GOT3 (cell line): ENCODE results near the gene ACAA1.
"Not testable (repeated sequence)": the region's sequence is repeated elsewhere in the genome, so short reads cannot be mapped to it uniquely, and the experiment has no call there.

Source experiments
- DNase-seq: peaks from one replicate; lab custom pipeline; 2025; ENCODE audit warnings: mixed read lengths; lab: John Stamatoyannopoulos, UW

ACAA1 gene

DNA sequence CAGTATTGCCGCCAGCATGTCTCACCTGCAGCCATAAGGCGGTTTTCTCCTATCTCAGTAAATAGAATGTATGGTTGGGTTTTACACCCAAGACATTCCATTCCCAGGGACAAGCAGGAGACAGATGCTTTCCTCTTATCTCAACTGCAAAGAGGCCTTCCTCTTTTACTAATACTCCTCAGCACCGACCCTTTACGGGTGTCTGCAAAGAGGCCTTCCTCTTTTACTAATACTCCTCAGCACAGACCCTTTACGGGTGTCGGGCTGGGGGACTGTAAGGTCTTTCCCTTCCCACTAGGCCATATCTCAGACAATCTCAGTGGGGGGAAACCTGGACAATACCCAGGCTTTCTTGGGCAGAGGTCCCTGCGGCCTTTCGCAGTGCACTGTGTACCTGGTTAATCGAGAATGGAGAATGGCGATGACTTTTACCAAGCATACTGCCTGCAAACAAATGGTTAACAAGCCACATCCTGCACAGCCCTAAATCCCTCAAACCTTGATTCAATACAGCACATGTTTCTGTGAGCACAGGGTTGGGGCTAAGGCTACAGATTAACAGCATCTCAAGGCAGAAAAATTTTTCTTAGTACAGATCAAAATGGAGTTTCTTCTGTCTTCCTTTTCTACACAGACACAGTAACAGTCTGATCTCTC lies 1.2 kb downstream of the ACAA1 start:
- not testable (repeated sequence) for DNase-seq

- DNase-seq, result not testable (repeated sequence)
Observed at GRCh38 chr3:38134517-38135143, 2.3 kb downstream of the ACAA1 start.

- no peak for DNase-seq
Observed at GRCh38 chr3:38133557-38134405, 3.1 kb downstream of the ACAA1 start.

GRCh38 chr3:38133209-38133556 lies 3.7 kb downstream of the ACAA1 start:
- no peak for DNase-seq

DNA sequence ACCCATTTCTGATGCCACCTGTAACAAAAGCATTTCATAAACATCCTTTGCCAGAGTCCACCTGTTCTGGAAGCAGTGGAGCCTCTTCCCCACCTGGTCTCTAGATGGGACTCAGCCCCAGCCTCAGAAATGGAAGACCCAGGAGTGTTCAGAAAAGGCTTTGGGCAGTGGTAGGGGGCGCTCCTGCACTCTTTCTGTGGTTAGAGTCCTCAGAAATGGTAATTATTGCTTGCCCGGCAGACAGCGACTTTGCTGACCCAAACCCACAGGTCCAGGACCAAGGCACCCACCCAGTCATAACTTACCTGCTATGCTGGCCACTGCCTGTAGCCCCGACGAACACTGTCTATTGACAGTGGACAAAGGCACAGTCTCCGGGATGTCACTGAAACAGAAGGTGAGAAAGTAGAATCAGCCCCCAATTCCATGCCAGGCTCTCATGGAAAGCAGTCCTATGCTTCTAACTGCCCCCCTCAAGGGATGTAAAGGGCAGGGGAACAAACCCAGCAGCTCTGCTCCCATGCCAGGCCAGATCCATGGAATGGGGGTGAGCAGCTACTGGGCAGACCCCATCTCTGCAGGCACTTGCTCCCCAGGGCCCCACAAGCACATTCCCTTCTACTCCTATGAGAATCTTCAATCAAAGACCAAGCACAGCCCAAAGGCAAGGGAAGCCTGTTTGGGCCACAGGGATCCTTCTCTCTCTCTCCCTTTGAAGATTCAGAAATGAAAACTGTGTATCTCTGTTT lies 5.1 kb downstream of the ACAA1 start:
- DNase-seq, result no peak

DNA sequence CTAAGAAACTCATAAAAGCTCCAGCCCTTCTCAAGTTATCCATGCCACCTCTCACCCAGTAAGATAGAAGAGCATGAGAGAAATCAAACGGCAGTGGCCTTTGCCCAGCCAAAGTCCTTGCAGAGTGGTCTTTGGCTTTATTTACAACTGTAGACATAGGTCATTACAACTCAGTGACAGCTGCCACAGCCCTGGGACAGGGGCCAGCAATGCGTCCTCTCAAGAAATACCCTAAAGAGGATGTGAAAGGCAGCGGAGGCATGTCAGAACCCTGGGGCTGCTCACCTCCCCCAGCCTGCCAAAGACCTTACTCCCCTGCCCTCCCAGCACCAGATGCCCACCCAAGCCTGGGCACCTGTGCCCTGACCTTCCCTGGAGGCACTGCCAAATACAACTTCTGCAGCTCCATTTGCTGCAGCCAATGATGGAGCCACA lies 6.3 kb downstream of the ACAA1 start:
- no peak for DNase-seq

- DNase-seq, result no peak
Observed at GRCh38 chr3:38129058-38129457, 7.9 kb downstream of the ACAA1 start.

- DNase-seq, result no peak
Observed at GRCh38 chr3:38128303-38128655, 8.6 kb downstream of the ACAA1 start.

GRCh38 chr3:38127611-38128302 lies 9.2 kb downstream of the ACAA1 start:
- DNase-seq, result no peak

DNA sequence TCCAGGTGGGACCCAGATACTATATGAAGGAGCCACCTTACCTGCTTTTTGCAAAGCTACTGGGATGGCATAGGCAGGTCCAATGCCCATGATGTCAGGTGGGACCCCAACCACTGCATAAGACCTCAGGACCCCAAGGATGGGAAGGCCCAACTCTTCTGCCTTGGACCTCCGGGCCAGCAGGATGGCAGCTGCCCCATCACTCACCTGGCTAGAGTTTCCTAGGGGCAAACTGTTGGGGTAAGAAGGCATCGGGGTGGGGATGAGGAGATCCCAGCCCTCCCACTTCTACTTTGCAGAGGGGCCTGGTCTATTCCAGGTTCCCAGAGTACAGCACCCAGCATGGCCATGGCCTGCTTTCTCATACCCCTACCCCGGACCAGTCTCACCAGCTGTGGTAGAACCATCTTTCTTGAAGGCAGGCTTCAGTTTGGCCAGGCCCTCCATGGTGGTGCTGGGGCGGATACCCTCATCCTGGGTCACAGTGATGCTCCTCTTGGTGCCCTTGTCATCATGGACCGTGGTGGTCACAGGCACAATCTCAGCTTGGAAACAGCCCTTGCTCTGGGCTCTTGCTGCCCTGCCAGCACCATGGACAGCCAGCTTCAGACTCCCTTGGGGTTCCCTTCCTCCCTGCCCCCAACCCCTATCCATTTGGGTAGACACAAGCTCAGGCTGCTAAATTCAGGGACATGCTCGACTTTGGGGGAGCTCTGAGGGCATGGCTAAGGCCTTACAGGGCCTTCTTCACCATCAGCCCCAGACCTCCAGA lies 10.6 kb downstream of the ACAA1 start:
- no peak for DNase-seq

DNA sequence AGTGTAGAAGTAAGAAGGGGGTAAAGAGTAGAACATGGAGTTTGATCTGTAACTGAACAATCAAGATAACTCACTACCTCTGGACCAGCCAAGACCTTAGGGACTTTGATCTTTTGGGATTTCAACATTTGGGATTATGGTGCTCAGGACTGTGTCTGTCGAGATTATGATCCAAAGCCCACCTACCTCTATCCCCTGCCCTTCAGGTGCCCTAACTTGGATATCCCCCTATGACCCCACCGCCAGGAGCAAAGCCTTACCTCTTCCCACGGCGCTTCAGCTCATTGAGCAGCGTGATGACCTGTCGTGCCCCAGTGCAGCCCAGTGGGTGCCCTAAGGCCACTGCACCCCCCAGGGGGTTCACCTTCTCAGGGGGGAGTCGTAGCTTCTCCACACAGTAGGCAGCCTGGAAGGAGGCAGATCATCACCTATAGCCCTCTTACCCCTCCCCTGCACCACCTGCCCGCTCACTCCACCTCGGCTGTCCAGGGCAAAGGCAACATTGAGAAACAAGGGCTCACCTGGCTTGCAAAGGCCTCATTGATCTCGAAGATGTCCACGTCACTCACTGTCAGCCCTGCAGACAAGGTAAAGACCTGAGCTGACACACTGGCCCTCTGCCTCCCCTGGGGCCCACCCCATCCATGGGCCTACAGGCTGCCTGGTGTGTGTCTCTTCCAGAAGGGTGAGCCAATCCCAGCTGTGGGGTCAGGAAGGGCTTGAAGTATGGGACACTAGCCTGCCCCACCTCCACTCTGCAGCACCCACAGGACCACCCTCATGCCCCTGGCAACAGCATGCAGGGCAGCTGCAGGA lies 11.4 kb downstream of the ACAA1 start:
- DNase-seq, result no peak

DNA sequence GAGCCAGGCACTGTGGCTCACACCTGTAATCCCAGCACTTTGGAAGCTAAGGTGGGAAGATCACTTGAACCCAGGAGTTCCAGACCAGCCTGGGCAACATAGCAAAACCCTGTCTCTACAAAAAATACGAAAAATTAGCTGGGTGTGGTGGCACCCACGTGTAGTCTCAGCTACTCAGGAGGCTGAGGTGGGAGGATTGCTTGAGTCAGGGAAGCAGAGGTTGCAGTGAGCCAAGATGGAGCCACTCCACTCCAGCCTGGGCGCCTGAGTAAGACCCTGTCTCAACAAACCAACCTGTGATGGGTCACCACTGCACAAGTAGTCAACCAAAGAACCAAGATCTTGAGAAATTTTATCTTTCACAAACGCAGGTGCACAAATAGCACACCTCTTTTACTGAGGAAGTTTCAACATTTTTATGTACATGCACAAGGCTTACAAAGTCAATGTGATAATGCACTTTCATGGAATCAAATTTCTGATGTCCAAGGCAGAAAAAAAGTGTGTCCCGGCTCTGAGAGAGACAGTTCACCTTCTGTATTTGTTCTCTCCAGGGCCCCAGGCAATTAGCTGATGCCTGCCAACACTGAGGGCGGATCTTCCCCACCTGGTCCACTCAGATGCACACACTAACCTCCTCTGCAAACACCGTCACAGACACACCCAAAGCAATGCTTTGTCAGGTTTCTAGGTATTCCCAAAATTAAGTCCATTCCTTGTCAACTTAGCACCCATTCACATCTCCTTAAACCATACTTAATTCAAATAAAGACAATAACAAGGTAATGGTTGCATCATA lies 12.4 kb downstream of the ACAA1 start:
- DNase-seq, result no peak

DNA sequence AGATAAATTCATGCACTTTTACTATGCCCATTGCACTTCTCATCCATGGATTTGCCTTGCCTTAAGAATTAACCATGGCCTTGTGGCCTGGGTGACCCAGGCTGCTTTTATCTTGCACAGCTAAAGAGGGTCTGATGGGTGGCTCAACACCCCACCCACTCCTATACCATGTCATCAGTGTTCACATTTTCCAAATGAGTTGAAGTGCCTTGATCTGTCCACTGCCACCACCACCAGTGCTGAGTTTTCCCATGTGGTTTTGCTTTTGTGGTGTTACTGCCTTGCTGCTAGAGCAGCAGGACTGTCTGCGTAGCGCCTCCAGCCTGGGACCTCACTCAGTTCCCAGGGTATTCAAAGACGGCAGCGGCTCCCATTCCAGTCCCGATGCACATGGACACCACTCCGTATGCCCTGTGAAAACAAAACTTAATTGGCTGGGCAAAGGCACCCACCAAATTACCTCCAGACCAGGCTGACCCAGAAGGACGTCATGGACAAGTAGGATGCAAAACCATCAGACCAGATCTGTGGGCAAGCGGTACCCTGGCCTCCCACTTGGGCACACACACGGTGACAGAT lies 14.1 kb downstream of the ACAA1 start:
- DNase-seq, result no peak

DNA sequence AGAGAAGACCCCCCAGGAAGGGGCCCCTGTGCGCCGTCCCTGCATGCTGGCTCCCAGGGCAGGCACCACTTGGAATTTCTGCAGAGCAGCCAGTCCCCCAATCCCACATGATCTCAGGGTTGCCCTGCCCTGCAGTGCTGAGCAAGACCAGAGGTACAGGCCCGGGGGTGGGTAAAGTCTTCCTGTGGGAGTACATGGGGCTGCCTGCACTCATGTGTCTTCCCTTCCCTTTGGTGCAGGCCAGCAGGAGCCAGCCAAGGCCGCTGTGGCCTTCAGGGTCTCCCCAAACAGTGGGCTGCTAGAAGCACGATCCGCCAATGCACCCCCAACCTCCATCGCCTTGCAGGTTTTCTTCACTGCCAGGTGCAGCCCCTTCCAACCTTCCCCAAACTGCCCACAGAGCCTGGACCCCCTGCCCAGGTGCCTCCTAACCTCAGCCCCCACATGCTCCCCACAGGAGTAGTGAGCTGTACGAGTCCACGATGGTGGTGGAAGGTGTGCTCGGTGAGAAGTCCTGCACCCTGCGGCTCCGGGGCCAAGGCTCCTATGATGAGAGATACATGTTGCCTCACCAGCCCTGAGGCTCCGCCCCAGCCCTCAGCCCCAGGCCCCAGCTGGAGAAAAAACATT lies 15.0 kb downstream of the ACAA1 start:
- no peak for DNase-seq

- DNase-seq, result no peak
Observed at GRCh38 chr3:38121451-38121831, 15.5 kb downstream of the ACAA1 start.

- DNase-seq, result no peak
Observed at GRCh38 chr3:38120693-38121450, 16.1 kb downstream of the ACAA1 start.

DNA sequence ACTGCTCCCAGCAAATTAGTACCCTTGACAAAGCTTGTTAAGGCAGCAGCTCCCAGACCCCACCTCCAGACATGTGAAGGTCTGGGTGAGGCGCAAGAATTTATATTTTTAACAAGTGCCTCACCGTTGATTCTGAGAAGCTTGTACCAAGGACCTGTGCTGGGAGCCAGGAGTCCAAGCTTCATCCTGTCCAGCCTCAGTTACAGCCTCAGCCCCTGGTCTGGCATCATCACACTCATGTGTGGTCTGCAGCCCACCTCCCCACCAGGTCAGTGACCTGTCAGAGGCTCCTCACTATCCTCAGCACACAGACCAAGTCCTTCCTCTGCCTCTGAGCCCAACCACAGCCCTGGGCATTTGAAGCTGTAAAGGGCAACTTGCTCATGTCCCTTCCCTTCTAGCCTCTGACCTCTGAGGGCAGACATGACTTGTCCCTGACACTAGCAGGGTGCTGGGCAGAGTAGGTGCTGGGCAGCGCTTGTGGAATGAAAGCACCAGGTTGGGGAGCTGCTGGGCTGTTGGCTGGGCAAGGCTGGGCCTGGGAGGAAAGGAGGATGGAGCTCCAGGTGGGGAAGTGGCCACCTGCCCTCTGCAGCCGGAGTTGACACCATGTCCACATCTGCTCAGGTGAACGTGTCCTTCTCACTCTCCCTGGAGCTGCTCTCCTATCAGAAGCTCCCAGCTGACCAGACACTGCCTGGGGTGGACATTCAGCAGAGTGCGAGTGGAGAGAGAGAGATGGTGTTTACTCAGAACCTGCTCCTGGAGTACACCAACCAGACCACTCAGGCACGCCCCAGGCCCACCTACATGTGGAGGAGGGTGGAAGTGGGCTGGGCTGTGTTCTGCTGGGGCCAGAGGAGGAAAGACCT lies 16.9 kb downstream of the ACAA1 start:
- DNase-seq, result no peak
